Medulla oblongata (tissue), 1 donor: ENCODE measurements around the gene SIGLEC9.

Source experiments
- DNase-seq: peaks from one replicate; pipeline ENCODE4 v3.0.0-alpha.2; 2015; ENCODE audit errors: extremely low spot score

SIGLEC9 gene

GRCh38 chr19:51124729-51125128, at the start of gene SIGLEC9:
SIGLEC9 (plus strand) TSS chr19:51124906; CDS start chr19:51124975, 69 bp downstream.
- peak; percentile 67 for DNase-seq

- no peak for DNase-seq
Observed at GRCh38 chr19:51075998-51076397, 48.7 kb upstream of the SIGLEC9 start.

GRCh38 chr19:51076631-51077213, 48.0 kb upstream of the SIGLEC9 start:
- no peak for DNase-seq

GRCh38 chr19:51078104-51078503, 46.6 kb upstream of the SIGLEC9 start:
- no peak for DNase-seq

- no peak for DNase-seq
Observed at GRCh38 chr19:51078731-51079130, 46.0 kb upstream of the SIGLEC9 start.

- no peak for DNase-seq
Observed at GRCh38 chr19:51079481-51080110, 45.1 kb upstream of the SIGLEC9 start.

GRCh38 chr19:51081476-51081875, 43.2 kb upstream of the SIGLEC9 start:
- DNase-seq: no peak

- no peak for DNase-seq
Observed at GRCh38 chr19:51082611-51083010, 42.1 kb upstream of the SIGLEC9 start, which contains the start of gene KLK14. KLK14 (minus strand) TSS chr19:51082887; CDS start chr19:51082614, 273 bp downstream.

GRCh38 chr19:51083181-51083580, 41.5 kb upstream of the SIGLEC9 start:
- DNase-seq: no peak

GRCh38 chr19:51083783-51084182, 40.9 kb upstream of the SIGLEC9 start:
- no peak for DNase-seq

GRCh38 chr19:51084505-51084904, 40.2 kb upstream of the SIGLEC9 start:
- DNase-seq: no peak

GRCh38 chr19:51086153-51086850, 38.4 kb upstream of the SIGLEC9 start:
- no peak for DNase-seq

- DNase-seq: no peak
Observed at GRCh38 chr19:51089786-51090185, 34.9 kb upstream of the SIGLEC9 start.

GRCh38 chr19:51090471-51090870, 34.2 kb upstream of the SIGLEC9 start:
- no peak for DNase-seq

GRCh38 chr19:51091126-51091525, 33.6 kb upstream of the SIGLEC9 start:
- no peak for DNase-seq

GRCh38 chr19:51091895-51092873, 32.5 kb upstream of the SIGLEC9 start:
- no peak for DNase-seq

GRCh38 chr19:51093101-51093500, 31.6 kb upstream of the SIGLEC9 start:
- DNase-seq: peak; percentile 14

- no peak for DNase-seq
Observed at GRCh38 chr19:51093510-51094345, 31.0 kb upstream of the SIGLEC9 start.

- DNase-seq: peak; percentile 11
Observed at GRCh38 chr19:51094696-51095279, 29.9 kb upstream of the SIGLEC9 start.

GRCh38 chr19:51096473-51097165, 28.1 kb upstream of the SIGLEC9 start:
- no peak for DNase-seq
